22Rv1 (cell line): ENCODE results near the gene ANO10.

Experiments
- H3K27ac ChIP-seq: fragments of 450-650 bp; 2 replicates; pipeline ENCODE4 v1.5.1; 2017
- ZFX ChIP-seq: fragments of 450-650 bp; IDR thresholded peaks from 2 replicates; pipeline ENCODE4 v1.6.1; 2017; ENCODE audit warnings: antibody characterized with exemption, borderline replicate concordance
- TF ChIP-seq, protein P1 (sequence below): fragments of 450-650 bp; IDR thresholded peaks from 2 replicates; pipeline ENCODE4 v1.5.1; 2017; ENCODE audit warnings: mild to moderate bottlenecking

Gene ANO10

DNA sequence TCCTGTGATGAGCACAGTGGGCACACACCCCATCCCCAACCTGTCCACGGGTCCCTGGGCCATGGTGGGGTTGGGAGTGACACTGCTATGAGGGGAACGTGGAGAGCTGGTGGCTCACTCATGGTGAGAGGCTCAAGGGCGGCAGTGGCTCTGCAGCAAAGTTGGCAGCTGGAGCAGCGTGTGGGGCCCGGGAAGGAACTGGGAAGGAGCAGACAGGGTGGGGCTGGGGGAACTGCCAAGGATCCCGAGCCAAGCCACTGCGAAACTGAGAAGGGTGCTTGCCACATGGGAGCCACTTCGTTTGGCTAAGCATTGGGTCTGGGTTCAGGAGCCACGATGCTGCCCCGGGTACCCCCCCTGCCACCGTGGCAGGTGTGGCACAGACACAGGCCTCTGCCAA, 255.3 kb downstream of the ANO10 start:
- no peak for TF ChIP-seq ZFX
- TF ChIP-seq, protein P1, sequence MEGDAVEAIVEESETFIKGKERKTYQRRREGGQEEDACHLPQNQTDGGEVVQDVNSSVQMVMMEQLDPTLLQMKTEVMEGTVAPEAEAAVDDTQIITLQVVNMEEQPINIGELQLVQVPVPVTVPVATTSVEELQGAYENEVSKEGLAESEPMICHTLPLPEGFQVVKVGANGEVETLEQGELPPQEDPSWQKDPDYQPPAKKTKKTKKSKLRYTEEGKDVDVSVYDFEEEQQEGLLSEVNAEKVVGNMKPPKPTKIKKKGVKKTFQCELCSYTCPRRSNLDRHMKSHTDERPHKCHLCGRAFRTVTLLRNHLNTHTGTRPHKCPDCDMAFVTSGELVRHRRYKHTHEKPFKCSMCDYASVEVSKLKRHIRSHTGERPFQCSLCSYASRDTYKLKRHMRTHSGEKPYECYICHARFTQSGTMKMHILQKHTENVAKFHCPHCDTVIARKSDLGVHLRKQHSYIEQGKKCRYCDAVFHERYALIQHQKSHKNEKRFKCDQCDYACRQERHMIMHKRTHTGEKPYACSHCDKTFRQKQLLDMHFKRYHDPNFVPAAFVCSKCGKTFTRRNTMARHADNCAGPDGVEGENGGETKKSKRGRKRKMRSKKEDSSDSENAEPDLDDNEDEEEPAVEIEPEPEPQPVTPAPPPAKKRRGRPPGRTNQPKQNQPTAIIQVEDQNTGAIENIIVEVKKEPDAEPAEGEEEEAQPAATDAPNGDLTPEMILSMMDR: no peak
- H3K27ac ChIP-seq: no peak overlapping the region

- no peak overlapping the region for H3K27ac ChIP-seq
- TF ChIP-seq, protein P1: no peak
- no peak for TF ChIP-seq ZFX
Observed at GRCh38 chr3:43365601-43366305, 256.1 kb downstream of the ANO10 start.

- no peak for TF ChIP-seq ZFX
- TF ChIP-seq, protein P1: no peak
- no peak overlapping the region for H3K27ac ChIP-seq
Observed at GRCh38 chr3:43364926-43365325, 256.9 kb downstream of the ANO10 start.

DNA sequence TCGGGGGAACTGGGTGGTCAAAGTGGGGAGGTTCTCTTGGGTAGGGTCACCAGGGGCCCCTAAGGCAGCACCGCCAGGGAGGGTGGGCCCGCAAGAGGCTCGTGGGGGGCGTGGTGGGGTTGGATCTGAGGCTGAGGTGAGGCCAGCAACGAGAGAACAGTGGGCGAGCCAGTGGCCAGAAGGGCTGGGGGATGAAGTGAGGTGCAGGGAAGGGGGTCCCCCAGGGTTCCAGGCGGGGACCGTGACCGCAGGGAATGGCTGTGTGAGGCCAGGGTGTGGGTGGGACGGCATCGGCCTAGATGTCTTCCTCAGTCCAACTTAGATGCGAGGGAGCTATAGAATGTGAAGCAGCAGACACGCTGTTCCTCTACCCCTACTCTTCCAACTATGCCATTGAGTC, 257.3 kb downstream of the ANO10 start:
- H3K27ac ChIP-seq: no peak overlapping the region
- no peak for TF ChIP-seq ZFX
- TF ChIP-seq, protein P1: no peak

- no peak overlapping the region for H3K27ac ChIP-seq
- TF ChIP-seq, protein P1: no peak
- no peak for TF ChIP-seq ZFX
Observed at GRCh38 chr3:43363621-43364266, 258.1 kb downstream of the ANO10 start.

GRCh38 chr3:43362961-43363360, 258.9 kb downstream of the ANO10 start:
- no peak for TF ChIP-seq ZFX
- TF ChIP-seq, protein P1: no peak

GRCh38 chr3:43362183-43362582, 259.6 kb downstream of the ANO10 start:
- TF ChIP-seq, protein P1: no peak
- no peak for TF ChIP-seq ZFX
- no peak overlapping the region for H3K27ac ChIP-seq

More at GRCh38 chr3:43362961-43363360, 258.9 kb downstream of the ANO10 start:
- H3K27ac ChIP-seq: no peak overlapping the region
